Stomach (tissue), 9 donors: ENCODE data around the gene RXRA. TPM values are rescaled to one million over a fixed set of nuclear protein-coding genes. Genes with fewer than 3 reads are reported as not detected.
A peak's percentile ranks its signal among the peaks of the same experiment; 100 is the strongest.

Experiments used
- DNase-seq, 2 donors: peaks; one replicate each; pipeline versions ENCODE4 v3.0.0 to v3.0.0-alpha.2; 2013 to 2019
- H3K27ac ChIP-seq, 5 donors: fragments of 200-600 bp in 4 of 5; sonication (generic) in 4 of 5; one replicate each; pipeline ENCODE4 v1.5.1; 2013 to 2019; ENCODE audit warnings: mild to moderate bottlenecking in 1 of 5, moderate library complexity in 1 of 5
- H3K27me3 ChIP-seq, 3 donors: fragments of 200-600 bp; sonication (generic); one replicate each; pipeline ENCODE4 v1.5.1; 2017 to 2019; ENCODE audit warnings: mixed run types in 1 of 3
- H3K36me3 ChIP-seq, 4 donors: fragments of 200-600 bp; sonication (generic); 1 replicate in 3 of 4; 2 replicates in 1 of 4; pipeline ENCODE4 v1.5.1; 2016 to 2019
- H3K4me1 ChIP-seq, 4 donors: fragments of 200-600 bp; sonication (generic); one replicate each; pipeline ENCODE4 v1.5.1; 2016 to 2019
- H3K4me3 ChIP-seq, 4 donors: fragments of 200-600 bp; sonication (generic) in 3 of 4; one replicate each; pipeline ENCODE4 v1.5.1; 2016 to 2019; ENCODE audit warnings: mild to moderate bottlenecking in 1 of 4
- H3K9me3 ChIP-seq, 4 donors: fragments of 200-600 bp; sonication (generic); one replicate each; pipeline ENCODE4 v1.5.1; 2016 to 2019
- CTCF ChIP-seq, 7 experiments: fragments of 450-650 bp in 4 of 7; fragments of 200-600 bp in 3 of 7; sonication (generic) in 3 of 7; IDR thresholded peaks; one replicate each; pipeline ENCODE4 v1.5.1; 2016 to 2019; ENCODE audit warnings: antibody characterized with exemption in 7 of 7, control low read depth in 2 of 7, mild to moderate bottlenecking in 1 of 7
- EP300 ChIP-seq: sonication (generic); formaldehyde crosslinking; IDR thresholded peaks from one replicate; pipeline ENCODE4 v1.6.1; 2017; ENCODE audit warnings: antibody characterized with exemption
- POLR2A ChIP-seq, 4 donors: fragments of 450-650 bp; IDR thresholded peaks; one replicate each; pipeline ENCODE4 v1.6.1; 2016; ENCODE audit warnings: antibody characterized with exemption in 4 of 4, control low read depth in 2 of 4, mild to moderate bottlenecking in 1 of 4, moderate library complexity in 1 of 4
- POLR2AphosphoS5 ChIP-seq, 3 donors: sonication (generic); formaldehyde crosslinking; IDR thresholded peaks; one replicate each; pipeline ENCODE4 v1.6.1; 2016; ENCODE audit warnings: antibody characterized with exemption in 3 of 3
- WGBS, 5 donors: extraction: QIAGEN DNeasy Blood & Tissue Kit in 3 of 5; methylation state at CpG; one replicate each; pipeline versions ENCODE4 v1.1.5 to v1.1.7; 2013 to 2018; 5-methylcytosine and 5-hydroxymethylcytosine counted together
- intact Hi-C: fragments of 100-400 bp; cut with DNase I; formaldehyde crosslinking; loops from one replicate; pipeline ENCODE4 v1.15.1; 2023; ENCODE audit warnings: low total_unique reads
- polyA plus RNA-seq, 3 donors: library from polyadenylated mRNA; stranded (reverse); fragments of 200-250 nt; gene quantifications; one replicate each; pipeline ENCODE4 v1.2.3, GENCODE V29; 2013
- total RNA-seq, 5 donors: library from RNA; depleted of rRNA; stranded (reverse); fragments of >200 nt; gene quantifications; one replicate each; pipeline versions ENCODE4 v1.1.0 to v1.2.3, GENCODE V29; 2014 to 2016
- donor health status: healthy with polysubstance abuse.
- donor health status: Bipolar disorder and iron deficiency.
- donor health status: healthy.

RXRA gene
- total and polyA plus RNA-seq, 8 donors, result 14.0 to 68.4 (median 29.3) TPM

- no peak for TF ChIP-seq POLR2A (IDR thresholded peaks at IDR 0.05)
- no peak for TF ChIP-seq EP300
- TF ChIP-seq CTCF (IDR thresholded peaks at IDR 0.05), result no peak
- TF ChIP-seq POLR2AphosphoS5 (IDR thresholded peaks at IDR 0.05), result no peak
- DNase-seq, result no peak
- Histone ChIP-seq H3K27ac (peak overlapping the region; percentile 76 to 87 (median 80)), H3K4me3 (no peak overlapping the region), H3K36me3 (no peaks in the 10 kb centered on the region), H3K9me3 (no peaks in the 10 kb centered on the region), H3K27me3 (no peaks in the 10 kb centered on the region), H3K4me1 (peaks cover 15 to 43% (median 25%) of the 10 kb centered on the region in 4 donors)
- intact Hi-C loops, result no loop called here
- WGBS, 5 donors, result 89 to 94% (median 91%) methylated on average over 7 to 13 of the region's 13 CpGs
Measured at GRCh38 chr9:134455021-134455471, 128.8 kb downstream of the RXRA start.

- no peak for DNase-seq
- H3K27ac ChIP-seq, result peak overlapping the region; percentile 76 to 87 (median 80)
- H3K9me3 ChIP-seq, result no peaks in the 10 kb centered on the region
- WGBS, 5 donors, result 71 to 83% (median 82%) methylated on average over 15 of the region's 15 CpGs
- H3K4me1 ChIP-seq, result peaks cover 15 to 43% (median 25%) of the 10 kb centered on the region in 4 donors
- no peaks in the 10 kb centered on the region for H3K27me3 ChIP-seq
- H3K4me3 ChIP-seq, result peak overlapping the region in 3 of 4 donors; percentile 26 to 36 (median 32)
- no peak for TF ChIP-seq EP300
- intact Hi-C loops, result no loop called here
- H3K36me3 ChIP-seq, result no peaks in the 10 kb centered on the region
Measured at GRCh38 chr9:134455537-134455933, 129.3 kb downstream of the RXRA start.

GRCh38 chr9:134455934-134456755 lies 129.9 kb downstream of the RXRA start:
- Histone ChIP-seq H3K36me3 (no peaks in the 10 kb centered on the region), H3K9me3 (peaks cover 0 to 3% (median 1%) of the 10 kb centered on the region in 4 donors), H3K4me1 (peaks cover 15 to 43% (median 25%) of the 10 kb centered on the region in 4 donors), H3K27ac (peak overlapping the region; percentile 76 to 87 (median 80)), H3K4me3 (peak overlapping the region; percentile 26 to 39 (median 34)), H3K27me3 (no peaks in the 10 kb centered on the region)
- WGBS, 5 donors, result 10 to 44% (median 39%) methylated on average over 31 to 41 of the region's 41 CpGs
- no peak for TF ChIP-seq EP300
- peak in 2 of 3 donors; percentile 38 to 72 for TF ChIP-seq POLR2AphosphoS5 (IDR thresholded peaks at IDR 0.05)
- intact Hi-C loops, result no loop called here
- DNase-seq, result peak; percentile 61 to 95

GRCh38 chr9:134456756-134457305 lies 130.6 kb downstream of the RXRA start:
- H3K36me3 ChIP-seq, result no peaks in the 10 kb centered on the region
- peak overlapping the region; percentile 34 to 87 (median 80) for H3K27ac ChIP-seq
- 80 to 94% (median 85%) methylated on average over 3 to 12 of the region's 12 CpGs for WGBS, 5 donors
- TF ChIP-seq EP300 (no peak), POLR2A (IDR thresholded peaks at IDR 0.05) (no peak), POLR2AphosphoS5 (IDR thresholded peaks at IDR 0.05) (no peak), CTCF (IDR thresholded peaks at IDR 0.05) (no peak)
- no peak for DNase-seq
- peaks cover 15 to 43% (median 25%) of the 10 kb centered on the region in 4 donors for H3K4me1 ChIP-seq
- intact Hi-C loops, result no loop called here
- peaks cover 0 to 2% (median 0%) of the 10 kb centered on the region in 3 donors for H3K27me3 ChIP-seq
- peaks cover 0 to 10% (median 7%) of the 10 kb centered on the region in 4 donors for H3K9me3 ChIP-seq
- H3K4me3 ChIP-seq, result peak overlapping the region in 1 of 4 donors; percentile 39
